ENCODE data around the gene ZCCHC24. TPM values are rescaled to one million over a fixed set of nuclear protein-coding genes. Genes with fewer than 3 reads are reported as not detected.

Gene ZCCHC24
- total and polyA plus RNA-seq, 10 donors = 4.9 to 34.1 (median 23.7) TPM

- Histone ChIP-seq H3K4me1 (peaks cover 46 to 92% (median 71%) of the 10 kb centered on the region in 6 donors), H3K36me3 (no peaks in the 10 kb centered on the region), H3K27ac (peak overlapping the region in 6 of 8 donors; percentile 29 to 92 (median 70)), H3K9me3 (no peaks in the 10 kb centered on the region), H3K4me3 (no peak overlapping the region), H3K27me3 (replicated peaks in 1 of 7) (peaks cover 0 to 5% (median 0%) of the 10 kb centered on the region in 7 donors)
- intact Hi-C loops (cut with DNase I; ENCODE audit: low total_unique reads) = no loop called here
- no peak for DNase-seq
- no peak for TF ChIP-seq POLR2A (IDR thresholded peaks at IDR 0.05)
- no peak for TF ChIP-seq POLR2AphosphoS5 (IDR thresholded peaks at IDR 0.05)
- no peak for TF ChIP-seq CTCF (IDR thresholded peaks at IDR 0.05 in 8 of 11, conservative IDR thresholded peaks at IDR 0.05 in 3 of 11)
- 56 to 82% (median 68%) methylated on average over 8 of the region's 8 CpGs for WGBS, 5 donors
Observed at GRCh38 chr10:79405995-79406515, 39.4 kb downstream of the ZCCHC24 start.

GRCh38 chr10:79405221-79405994 lies 40.0 kb downstream of the ZCCHC24 start:
- 54 to 73% (median 61%) methylated on average over 12 to 13 of the region's 13 CpGs for WGBS, 5 donors
- H3K9me3 ChIP-seq = no peaks in the 10 kb centered on the region
- no peak overlapping the region for H3K4me3 ChIP-seq
- H3K27me3 ChIP-seq (replicated peaks in 1 of 7) = peaks cover 0 to 5% (median 0%) of the 10 kb centered on the region in 7 donors
- TF ChIP-seq POLR2AphosphoS5 (IDR thresholded peaks at IDR 0.05) = peak in 2 of 3 donors; percentile 38 to 51
- TF ChIP-seq POLR2A (IDR thresholded peaks at IDR 0.05) = no peak
- intact Hi-C loops (cut with DNase I; ENCODE audit: low total_unique reads) = no loop called here
- H3K27ac ChIP-seq = peak overlapping the region in 6 of 8 donors; percentile 29 to 92 (median 70)
- H3K4me1 ChIP-seq = peaks cover 50 to 98% (median 76%) of the 10 kb centered on the region in 6 donors
- DNase-seq = peak; percentile 65
- no peaks in the 10 kb centered on the region for H3K36me3 ChIP-seq

- TF ChIP-seq CTCF (IDR thresholded peaks at IDR 0.05 in 8 of 11, conservative IDR thresholded peaks at IDR 0.05 in 3 of 11) (no peak), POLR2A (IDR thresholded peaks at IDR 0.05) (no peak), POLR2AphosphoS5 (IDR thresholded peaks at IDR 0.05) (no peak)
- Histone ChIP-seq H3K4me3 (peak overlapping the region in 1 of 8 donors; percentile 4), H3K27ac (peak overlapping the region in 6 of 8 donors; percentile 29 to 92 (median 83)), H3K9me3 (no peaks in the 10 kb centered on the region), H3K4me1 (peaks cover 54 to 99% (median 81%) of the 10 kb centered on the region in 6 donors), H3K27me3 (replicated peaks in 1 of 7) (peaks cover 0 to 5% (median 0%) of the 10 kb centered on the region in 7 donors), H3K36me3 (no peaks in the 10 kb centered on the region)
- WGBS, 5 donors = 63 to 85% (median 65%) methylated on average over 5 of the region's 5 CpGs
- intact Hi-C loops (cut with DNase I; ENCODE audit: low total_unique reads) = no loop called here
- DNase-seq = peak; percentile 64
Observed at GRCh38 chr10:79404690-79405131, 40.7 kb downstream of the ZCCHC24 start.

- Histone ChIP-seq H3K4me3 (peak overlapping the region in 1 of 8 donors; percentile 4), H3K27ac (peak overlapping the region in 7 of 8 donors; percentile 57 to 92 (median 82)), H3K9me3 (no peaks in the 10 kb centered on the region), H3K4me1 (peaks cover 59 to 99% (median 83%) of the 10 kb centered on the region in 6 donors), H3K36me3 (no peaks in the 10 kb centered on the region), H3K27me3 (replicated peaks in 1 of 7) (peaks cover 0 to 5% (median 0%) of the 10 kb centered on the region in 7 donors)
- TF ChIP-seq POLR2AphosphoS5 (IDR thresholded peaks at IDR 0.05) = peak in 2 of 3 donors; percentile 53 to 56
- no peak for TF ChIP-seq CTCF (IDR thresholded peaks at IDR 0.05 in 8 of 11, conservative IDR thresholded peaks at IDR 0.05 in 3 of 11)
- intact Hi-C loops (cut with DNase I; ENCODE audit: low total_unique reads) = no loop called here
- 21 to 42% (median 25%) methylated on average over 6 to 7 of the region's 7 CpGs for WGBS, 5 donors
- DNase-seq = peak; percentile 72
Observed at GRCh38 chr10:79404231-79404609, 41.2 kb downstream of the ZCCHC24 start.
